Stimulated activated CD4-positive, alpha-beta T cell treated with anti-CD3 and anti-CD28 coated beads, TNF-alpha, amount 100 ng/mL, for 4 hours (primary cell): ENCODE results near the gene LRRK1.

ENCODE experiments used
- DNase-seq, 3 experiments: peaks; one replicate each; pipeline ENCODE4 v3.0.0-alpha.2; 2020; ENCODE audit warnings: low read depth in 3 of 3

The LRRK1 gene

GRCh38 chr15:101057841-101058407 lies 138.8 kb downstream of the LRRK1 start:
- no peak for DNase-seq

- DNase-seq: no peak
These were observed 139.6 kb downstream of the LRRK1 start for GRCh38 chr15:101058735-101059134.

- DNase-seq: no peak
These were observed 140.5 kb downstream of the LRRK1 start for GRCh38 chr15:101059381-101060341.

- no peak for DNase-seq
These were observed 141.7 kb downstream of the LRRK1 start for GRCh38 chr15:101060576-101061551.

- DNase-seq: no peak
These were observed 142.9 kb downstream of the LRRK1 start for GRCh38 chr15:101062063-101062462.

- DNase-seq: no peak
These were observed 143.5 kb downstream of the LRRK1 start for GRCh38 chr15:101062471-101063171.

GRCh38 chr15:101063212-101063611 lies 144.1 kb downstream of the LRRK1 start:
- DNase-seq: no peak

GRCh38 chr15:101063891-101064794 lies 145.0 kb downstream of the LRRK1 start:
- DNase-seq: no peak

- no peak for DNase-seq
These were observed 145.8 kb downstream of the LRRK1 start for GRCh38 chr15:101064795-101065569.

- DNase-seq: no peak
These were observed 146.5 kb downstream of the LRRK1 start for GRCh38 chr15:101065570-101066221.

- no peak for DNase-seq
These were observed 147.6 kb downstream of the LRRK1 start for GRCh38 chr15:101066501-101067408.

- DNase-seq: no peak
These were observed 148.7 kb downstream of the LRRK1 start for GRCh38 chr15:101067660-101068522.

- DNase-seq: no peak
These were observed 149.4 kb downstream of the LRRK1 start for GRCh38 chr15:101068523-101068960.

GRCh38 chr15:101068961-101069653 lies 149.9 kb downstream of the LRRK1 start:
- no peak for DNase-seq

- no peak for DNase-seq
These were observed 150.5 kb downstream of the LRRK1 start for GRCh38 chr15:101069654-101069973.

- no peak for DNase-seq
These were observed 150.9 kb downstream of the LRRK1 start for GRCh38 chr15:101070024-101070423.
